WTC11 (cell line): ENCODE measurements around the gene UBFD1. TPM values are rescaled to one million over a fixed set of nuclear protein-coding genes. Genes with fewer than 3 reads are reported as not detected.

Experiments
- ATAC-seq: fragments of 200-7000 bp; cut with Tn5 transposase; 2 replicates; pipeline ENCODE4 v1.10.0; 2021; ENCODE audit warnings: mild to moderate bottlenecking, moderate library complexity
- CTCF ChIA-PET: fragments of 300-600 bp; sonication (Branson Sonifier 250); formaldehyde crosslinking; loops from one replicate; lab custom pipeline; 2021; ENCODE audit warnings: antibody characterized with exemption; lab: Charles Lee
- POLR2A ChIA-PET: fragments of 350-600 bp; sonication (Branson Sonifier 250); formaldehyde crosslinking; loops from one replicate; lab custom pipeline; 2021; ENCODE audit warnings: antibody characterized with exemption; lab: Charles Lee
- DNase-seq: peaks from one replicate; pipeline ENCODE4 v3.0.0; 2021; ENCODE audit warnings: low spot score
- H3K27ac Mint-ChIP-seq: 2 replicates; pipeline ENCODE4 v1.8.0; 2021; ENCODE audit warnings: mixed read lengths
- H3K27me3 Mint-ChIP-seq: 2 replicates; pipeline ENCODE4 v1.8.0; 2021; ENCODE audit warnings: low read depth, mild to moderate bottlenecking, moderate library complexity, mixed read lengths
- H3K36me3 Mint-ChIP-seq: 2 replicates; pipeline ENCODE4 v1.8.0; 2021; ENCODE audit warnings: mixed read lengths
- H3K4me1 Mint-ChIP-seq: 2 replicates; pipeline ENCODE4 v1.8.0; 2022; ENCODE audit warnings: mixed read lengths
- H3K4me3 Mint-ChIP-seq: 2 replicates; pipeline ENCODE4 v1.8.0; 2021; ENCODE audit warnings: mild to moderate bottlenecking, moderate library complexity, mixed read lengths
- H3K9me3 Mint-ChIP-seq: 2 replicates; pipeline ENCODE4 v1.8.0; 2021; ENCODE audit warnings: mixed read lengths
- AFF4 ChIP-seq: sonication (generic); formaldehyde crosslinking; IDR thresholded peaks from 2 replicates; pipeline ENCODE4 v1.8.1; 2023; ENCODE audit warnings: mild to moderate bottlenecking, missing genetic modification reagents, borderline replicate concordance
- ATF6 ChIP-seq: sonication (generic); formaldehyde crosslinking; IDR thresholded peaks from 2 replicates; pipeline ENCODE4 v1.8.1; 2023; ENCODE audit warnings: mild to moderate bottlenecking, missing genetic modification reagents
- CBFB ChIP-seq: sonication (generic); formaldehyde crosslinking; IDR thresholded peaks from 2 replicates; pipeline ENCODE4 v1.8.1; 2022; ENCODE audit warnings: mild to moderate bottlenecking, low read depth, missing genetic modification reagents
- E2F1 ChIP-seq: sonication (generic); formaldehyde crosslinking; IDR thresholded peaks from 2 replicates; pipeline ENCODE4 v1.8.0; 2022; ENCODE audit warnings: mild to moderate bottlenecking, missing genetic modification reagents
- IRF2 ChIP-seq: sonication (generic); formaldehyde crosslinking; IDR thresholded peaks from 2 replicates; pipeline ENCODE4 v1.8.0; 2022; ENCODE audit warnings: low read depth, missing genetic modification reagents, borderline replicate concordance
- OVOL2 ChIP-seq: fragments of 250-450 bp; sonication (Bioruptor Pico); IDR thresholded peaks from 2 replicates; pipeline ENCODE4 v1.9.0; 2021; ENCODE audit warnings: mild to moderate bottlenecking, borderline replicate concordance
- PRDM15 ChIP-seq: sonication (generic); formaldehyde crosslinking; IDR thresholded peaks from 2 replicates; pipeline ENCODE4 v1.8.0; 2022; ENCODE audit warnings: missing genetic modification reagents
- PRRX2 ChIP-seq: fragments of 250-450 bp; sonication (Bioruptor Pico); IDR thresholded peaks from 2 replicates; pipeline ENCODE4 v1.8.0; 2021; ENCODE audit warnings: mild to moderate bottlenecking
- SOX15 ChIP-seq: fragments of 250-450 bp; sonication (Bioruptor Pico); IDR thresholded peaks from 2 replicates; pipeline ENCODE4 v1.9.0; 2021; ENCODE audit warnings: mild to moderate bottlenecking
- SP1 ChIP-seq: sonication (generic); formaldehyde crosslinking; conservative IDR thresholded peaks from 2 replicates; pipeline ENCODE4 v1.8.1; 2022; ENCODE audit warnings: missing genetic modification reagents
- ZNF219 ChIP-seq: sonication (generic); formaldehyde crosslinking; IDR thresholded peaks from 2 replicates; pipeline ENCODE4 v1.8.0; 2023; ENCODE audit warnings: missing genetic modification reagents, mild to moderate bottlenecking, borderline replicate concordance
- ZNF317 ChIP-seq: sonication (generic); formaldehyde crosslinking; IDR thresholded peaks from 2 replicates; pipeline ENCODE4 v1.8.1; 2023; ENCODE audit warnings: low read depth, mild to moderate bottlenecking, moderate library complexity, missing genetic modification reagents, borderline replicate concordance
- ZNF425 ChIP-seq: fragments of 250-450 bp; sonication (Bioruptor Pico); conservative IDR thresholded peaks from 2 replicates; pipeline ENCODE4 v1.9.0; 2021; ENCODE audit warnings: mild to moderate bottlenecking
- total RNA-seq: library from RNA; stranded (reverse); gene quantifications from 3 replicates; pipeline ENCODE4 v1.2.3, GENCODE V29; 2021
- TF ChIP-seq, protein P1 (sequence below): sonication (generic); formaldehyde crosslinking; IDR thresholded peaks from 2 replicates; pipeline ENCODE4 v1.8.0; 2023; ENCODE audit warnings: missing genetic modification reagents, mild to moderate bottlenecking, borderline replicate concordance
- TF ChIP-seq, protein P2 (sequence below): fragments of 250-450 bp; sonication (Bioruptor Pico); IDR thresholded peaks from 2 replicates; pipeline ENCODE4 v1.8.0; 2021; ENCODE audit warnings: mild to moderate bottlenecking
- TF ChIP-seq, protein P3 (sequence below): sonication (generic); formaldehyde crosslinking; IDR thresholded peaks from 2 replicates; pipeline ENCODE4 v1.8.1; 2023; ENCODE audit warnings: mild to moderate bottlenecking, missing genetic modification reagents, moderate library complexity
- TF ChIP-seq, protein P4 (sequence below): fragments of 250-450 bp; sonication (Bioruptor Pico); IDR thresholded peaks from 2 replicates; pipeline ENCODE4 v1.9.0; 2021; ENCODE audit warnings: moderate library complexity, mild to moderate bottlenecking, inconsistent platforms, borderline replicate concordance

UBFD1 gene
- total RNA-seq, 1 experiment from 2014 or later: 128 TPM

DNA sequence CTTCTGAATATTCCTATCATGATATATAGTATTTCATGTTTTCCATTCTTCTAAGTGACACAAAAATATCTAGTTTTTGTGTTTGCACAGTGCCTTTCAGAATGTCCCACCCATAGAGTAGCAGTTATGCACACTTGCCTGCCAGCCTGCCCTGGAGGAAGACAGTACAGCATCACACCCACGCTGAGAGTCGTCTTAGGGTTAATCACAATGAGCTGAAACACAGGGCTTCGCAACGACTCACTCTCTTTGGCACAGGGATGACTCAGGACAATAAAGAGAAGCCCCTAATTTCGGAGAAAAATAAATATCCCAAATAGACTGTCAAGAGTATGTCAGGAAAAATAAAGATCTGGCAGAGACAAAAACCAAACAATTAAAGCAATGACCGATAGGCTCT is 50.2 kb downstream of the UBFD1 start:
- Mint-ChIP-seq H3K9me3 (no peaks in the 10 kb centered on the region), H3K4me3 (no peak overlapping the region), H3K27ac (no peak overlapping the region), H3K27me3 (no peaks in the 10 kb centered on the region), H3K36me3 (peaks cover 42% of the 10 kb centered on the region), H3K4me1 (no peaks in the 10 kb centered on the region)
- ATAC-seq (no peak), DNase-seq (no peak)
- ChIA-PET POLR2A (no interaction called here), CTCF (no interaction called here)
- TF ChIP-seq IRF2 (CRISPR knock-in tag) (no peak), E2F1 (CRISPR knock-in tag) (no peak), ZNF219 (CRISPR knock-in tag) (no peak), ATF6 (CRISPR knock-in tag) (no peak), SOX15 (no peak), PRRX2 (CRISPR knock-in tag) (no peak), ZNF317 (CRISPR knock-in tag) (no peak), OVOL2 (no peak), SP1 (CRISPR knock-in tag) (no peak), CBFB (CRISPR knock-in tag) (no peak), PRDM15 (CRISPR knock-in tag) (no peak), AFF4 (CRISPR knock-in tag) (no peak), ZNF425 (no peak)
- TF ChIP-seq, protein P1, sequence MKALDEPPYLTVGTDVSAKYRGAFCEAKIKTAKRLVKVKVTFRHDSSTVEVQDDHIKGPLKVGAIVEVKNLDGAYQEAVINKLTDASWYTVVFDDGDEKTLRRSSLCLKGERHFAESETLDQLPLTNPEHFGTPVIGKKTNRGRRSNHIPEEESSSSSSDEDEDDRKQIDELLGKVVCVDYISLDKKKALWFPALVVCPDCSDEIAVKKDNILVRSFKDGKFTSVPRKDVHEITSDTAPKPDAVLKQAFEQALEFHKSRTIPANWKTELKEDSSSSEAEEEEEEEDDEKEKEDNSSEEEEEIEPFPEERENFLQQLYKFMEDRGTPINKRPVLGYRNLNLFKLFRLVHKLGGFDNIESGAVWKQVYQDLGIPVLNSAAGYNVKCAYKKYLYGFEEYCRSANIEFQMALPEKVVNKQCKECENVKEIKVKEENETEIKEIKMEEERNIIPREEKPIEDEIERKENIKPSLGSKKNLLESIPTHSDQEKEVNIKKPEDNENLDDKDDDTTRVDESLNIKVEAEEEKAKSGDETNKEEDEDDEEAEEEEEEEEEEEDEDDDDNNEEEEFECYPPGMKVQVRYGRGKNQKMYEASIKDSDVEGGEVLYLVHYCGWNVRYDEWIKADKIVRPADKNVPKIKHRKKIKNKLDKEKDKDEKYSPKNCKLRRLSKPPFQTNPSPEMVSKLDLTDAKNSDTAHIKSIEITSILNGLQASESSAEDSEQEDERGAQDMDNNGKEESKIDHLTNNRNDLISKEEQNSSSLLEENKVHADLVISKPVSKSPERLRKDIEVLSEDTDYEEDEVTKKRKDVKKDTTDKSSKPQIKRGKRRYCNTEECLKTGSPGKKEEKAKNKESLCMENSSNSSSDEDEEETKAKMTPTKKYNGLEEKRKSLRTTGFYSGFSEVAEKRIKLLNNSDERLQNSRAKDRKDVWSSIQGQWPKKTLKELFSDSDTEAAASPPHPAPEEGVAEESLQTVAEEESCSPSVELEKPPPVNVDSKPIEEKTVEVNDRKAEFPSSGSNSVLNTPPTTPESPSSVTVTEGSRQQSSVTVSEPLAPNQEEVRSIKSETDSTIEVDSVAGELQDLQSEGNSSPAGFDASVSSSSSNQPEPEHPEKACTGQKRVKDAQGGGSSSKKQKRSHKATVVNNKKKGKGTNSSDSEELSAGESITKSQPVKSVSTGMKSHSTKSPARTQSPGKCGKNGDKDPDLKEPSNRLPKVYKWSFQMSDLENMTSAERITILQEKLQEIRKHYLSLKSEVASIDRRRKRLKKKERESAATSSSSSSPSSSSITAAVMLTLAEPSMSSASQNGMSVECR (CRISPR knock-in tag): no peak
- TF ChIP-seq, protein P2, sequence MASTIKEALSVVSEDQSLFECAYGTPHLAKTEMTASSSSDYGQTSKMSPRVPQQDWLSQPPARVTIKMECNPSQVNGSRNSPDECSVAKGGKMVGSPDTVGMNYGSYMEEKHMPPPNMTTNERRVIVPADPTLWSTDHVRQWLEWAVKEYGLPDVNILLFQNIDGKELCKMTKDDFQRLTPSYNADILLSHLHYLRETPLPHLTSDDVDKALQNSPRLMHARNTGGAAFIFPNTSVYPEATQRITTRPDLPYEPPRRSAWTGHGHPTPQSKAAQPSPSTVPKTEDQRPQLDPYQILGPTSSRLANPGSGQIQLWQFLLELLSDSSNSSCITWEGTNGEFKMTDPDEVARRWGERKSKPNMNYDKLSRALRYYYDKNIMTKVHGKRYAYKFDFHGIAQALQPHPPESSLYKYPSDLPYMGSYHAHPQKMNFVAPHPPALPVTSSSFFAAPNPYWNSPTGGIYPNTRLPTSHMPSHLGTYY (CRISPR knock-in tag): no peak
- TF ChIP-seq, protein P3, sequence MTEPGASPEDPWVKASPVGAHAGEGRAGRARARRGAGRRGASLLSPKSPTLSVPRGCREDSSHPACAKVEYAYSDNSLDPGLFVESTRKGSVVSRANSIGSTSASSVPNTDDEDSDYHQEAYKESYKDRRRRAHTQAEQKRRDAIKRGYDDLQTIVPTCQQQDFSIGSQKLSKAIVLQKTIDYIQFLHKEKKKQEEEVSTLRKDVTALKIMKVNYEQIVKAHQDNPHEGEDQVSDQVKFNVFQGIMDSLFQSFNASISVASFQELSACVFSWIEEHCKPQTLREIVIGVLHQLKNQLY (CRISPR knock-in tag): no peak
- TF ChIP-seq, protein P4, sequence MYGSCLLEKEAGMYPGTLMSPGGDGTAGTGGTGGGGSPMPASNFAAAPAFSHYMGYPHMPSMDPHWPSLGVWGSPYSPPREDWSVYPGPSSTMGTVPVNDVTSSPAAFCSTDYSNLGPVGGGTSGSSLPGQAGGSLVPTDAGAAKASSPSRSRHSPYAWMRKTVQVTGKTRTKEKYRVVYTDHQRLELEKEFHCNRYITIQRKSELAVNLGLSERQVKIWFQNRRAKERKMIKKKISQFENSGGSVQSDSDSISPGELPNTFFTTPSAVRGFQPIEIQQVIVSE (CRISPR knock-in tag): no peak
